Anterior cingulate cortex (tissue), 58 donors: Measurements from ENCODE around the gene NPR1.
A peak's percentile ranks its signal among the peaks of the same experiment; 100 is the strongest.
"Not testable (repeated sequence)": the region's sequence is repeated elsewhere in the genome, so short reads cannot be mapped to it uniquely, and the experiment has no call there.

Experiments used
- DNase-seq, 58 donors: peaks; one replicate each; lab custom pipeline; 2025; lab: John Stamatoyannopoulos, UW

The NPR1 gene

GRCh38 chr1:153678519-153679336 is at the start of gene NPR1:
TSS of gene NPR1 (plus strand) at chr1:153678688. CDS start at chr1:153679109, 421 bp downstream.
- DNase-seq, result peak in 2 of 58 donors; percentile 6

- no peak for DNase-seq
These were observed 49.2 kb upstream of the NPR1 start for GRCh38 chr1:153629343-153629665.

- peak in 37 of 58 donors; percentile 8 to 70 (median 40) for DNase-seq
These were observed 48.5 kb upstream of the NPR1 start for GRCh38 chr1:153629971-153630370.

- no peak for DNase-seq
These were observed 48.1 kb upstream of the NPR1 start for GRCh38 chr1:153630384-153630783.

GRCh38 chr1:153631047-153632022 is 47.2 kb upstream of the NPR1 start:
- no peak for DNase-seq

GRCh38 chr1:153633161-153633753 is 45.2 kb upstream of the NPR1 start:
- DNase-seq, result peak in 8 of 58 donors; percentile 61 to 85 (median 74)

GRCh38 chr1:153633754-153634665 is 44.5 kb upstream of the NPR1 start, which contains the start of gene CHTOP:
TSS of gene CHTOP (plus strand) at chr1:153634066. CDS start at chr1:153636589, 2,523 bp downstream.
- peak; percentile 63 to 99 (median 96) for DNase-seq

GRCh38 chr1:153635872-153636271 is 42.6 kb upstream of the NPR1 start:
- DNase-seq, result no peak

- DNase-seq, result no peak
These were observed 42.2 kb upstream of the NPR1 start for GRCh38 chr1:153636312-153636711.

GRCh38 chr1:153638261-153638660 is 40.2 kb upstream of the NPR1 start:
- no peak for DNase-seq

- no peak for DNase-seq
These were observed 39.2 kb upstream of the NPR1 start for GRCh38 chr1:153639280-153639679.

GRCh38 chr1:153640213-153640612 is 38.3 kb upstream of the NPR1 start:
- DNase-seq, result not testable (repeated sequence)

- no peak for DNase-seq
These were observed 37.6 kb upstream of the NPR1 start for GRCh38 chr1:153640861-153641260.

- DNase-seq, result no peak
These were observed 36.3 kb upstream of the NPR1 start for GRCh38 chr1:153642161-153642560.

GRCh38 chr1:153643100-153643499 is 35.4 kb upstream of the NPR1 start:
- DNase-seq, result no peak

- no peak for DNase-seq
These were observed 34.7 kb upstream of the NPR1 start for GRCh38 chr1:153643816-153644215.

- DNase-seq, result peak in 3 of 58 donors; percentile 6 to 38 (median 8)
These were observed 31.7 kb upstream of the NPR1 start for GRCh38 chr1:153646672-153647345.

GRCh38 chr1:153647346-153647714 is 31.2 kb upstream of the NPR1 start:
- no peak for DNase-seq

- no peak for DNase-seq
These were observed 30.4 kb upstream of the NPR1 start for GRCh38 chr1:153648000-153648643.
